Activated T-helper 2 cell treated with anti-CD3 and anti-CD28 coated beads, Interferon-gamma antibody, Interleukin-2, Interleukin-4, amounts not matched to agents 10 μg/mL and 5 μg/mL and 100 μg/mL, durations not matched to agents 14 hours and 24 hours and 36 hours (primary cell): ENCODE measurements around the gene CCAR1. TPM values are rescaled to one million over a fixed set of nuclear protein-coding genes. Genes with fewer than 3 reads are reported as not detected.
"Not testable (repeated sequence)": the region's sequence is repeated elsewhere in the genome, so short reads cannot be mapped to it uniquely, and the experiment has no call there.

Experiments used
- DNase-seq: peaks from one replicate; pipeline ENCODE4 v3.0.0; 2021; ENCODE audit warnings: low spot score
- H3K27ac Mint-ChIP-seq: one replicate; pipeline ENCODE4 v1.8.0; 2021; ENCODE audit warnings: mixed read lengths
- H3K27me3 Mint-ChIP-seq: one replicate; pipeline ENCODE4 v1.8.0; 2021; ENCODE audit warnings: low read depth, mixed read lengths
- H3K36me3 Mint-ChIP-seq: one replicate; pipeline ENCODE4 v1.8.0; 2021; ENCODE audit warnings: low read depth, mixed read lengths
- H3K4me1 Mint-ChIP-seq: one replicate; pipeline ENCODE4 v1.8.0; 2021; ENCODE audit warnings: low read depth, mixed read lengths
- H3K4me3 Mint-ChIP-seq: one replicate; pipeline ENCODE4 v1.8.0; 2021; ENCODE audit warnings: low read depth, mild to moderate bottlenecking, moderate library complexity, mixed read lengths
- H3K9me3 Mint-ChIP-seq: one replicate; pipeline ENCODE4 v1.8.0; 2021; ENCODE audit warnings: mixed read lengths
- intact Hi-C: fragments of 100-400 bp; cut with micrococcal nuclease; formaldehyde crosslinking; loops from one replicate; pipeline ENCODE4 v1.15.1; 2023
- total RNA-seq: library from RNA; stranded (reverse); gene quantifications from 2 replicates; pipeline ENCODE4 v1.2.3, GENCODE V29; 2022

The CCAR1 gene, protein sequence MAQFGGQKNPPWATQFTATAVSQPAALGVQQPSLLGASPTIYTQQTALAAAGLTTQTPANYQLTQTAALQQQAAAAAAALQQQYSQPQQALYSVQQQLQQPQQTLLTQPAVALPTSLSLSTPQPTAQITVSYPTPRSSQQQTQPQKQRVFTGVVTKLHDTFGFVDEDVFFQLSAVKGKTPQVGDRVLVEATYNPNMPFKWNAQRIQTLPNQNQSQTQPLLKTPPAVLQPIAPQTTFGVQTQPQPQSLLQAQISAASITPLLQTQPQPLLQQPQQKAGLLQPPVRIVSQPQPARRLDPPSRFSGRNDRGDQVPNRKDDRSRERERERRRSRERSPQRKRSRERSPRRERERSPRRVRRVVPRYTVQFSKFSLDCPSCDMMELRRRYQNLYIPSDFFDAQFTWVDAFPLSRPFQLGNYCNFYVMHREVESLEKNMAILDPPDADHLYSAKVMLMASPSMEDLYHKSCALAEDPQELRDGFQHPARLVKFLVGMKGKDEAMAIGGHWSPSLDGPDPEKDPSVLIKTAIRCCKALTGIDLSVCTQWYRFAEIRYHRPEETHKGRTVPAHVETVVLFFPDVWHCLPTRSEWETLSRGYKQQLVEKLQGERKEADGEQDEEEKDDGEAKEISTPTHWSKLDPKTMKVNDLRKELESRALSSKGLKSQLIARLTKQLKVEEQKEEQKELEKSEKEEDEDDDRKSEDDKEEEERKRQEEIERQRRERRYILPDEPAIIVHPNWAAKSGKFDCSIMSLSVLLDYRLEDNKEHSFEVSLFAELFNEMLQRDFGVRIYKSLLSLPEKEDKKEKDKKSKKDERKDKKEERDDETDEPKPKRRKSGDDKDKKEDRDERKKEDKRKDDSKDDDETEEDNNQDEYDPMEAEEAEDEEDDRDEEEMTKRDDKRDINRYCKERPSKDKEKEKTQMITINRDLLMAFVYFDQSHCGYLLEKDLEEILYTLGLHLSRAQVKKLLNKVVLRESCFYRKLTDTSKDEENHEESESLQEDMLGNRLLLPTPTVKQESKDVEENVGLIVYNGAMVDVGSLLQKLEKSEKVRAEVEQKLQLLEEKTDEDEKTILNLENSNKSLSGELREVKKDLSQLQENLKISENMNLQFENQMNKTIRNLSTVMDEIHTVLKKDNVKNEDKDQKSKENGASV
- 94.6 and 108 TPM in 2 replicates for total RNA-seq

- Mint-ChIP-seq H3K27ac (peak within 1 kb of the TSS; percentile 89), H3K4me1 (peaks cover 10% of the 10 kb centered on the region), H3K36me3 (peaks cover 32% of the 10 kb centered on the region), H3K9me3 (no peaks in the 10 kb centered on the region), H3K27me3 (no peaks in the 10 kb centered on the region), H3K4me3 (peak within 1 kb of the TSS; percentile 80)
- DNase-seq, result peak; percentile 95
- intact Hi-C loops, result loop anchor here (1.0 to 5.0 kb wide), 10 partner anchors 119 to 646 kb away; partner anchors contain the start of genes DDX21, DDX50, DNA2 and HERC4
These were observed at the start of gene CCAR1 for GRCh38 chr10:68720793-68721672. TSS of gene CCAR1 (plus strand) at chr10:68721239. CDS start at chr10:68722505, 1,266 bp downstream.

DNA sequence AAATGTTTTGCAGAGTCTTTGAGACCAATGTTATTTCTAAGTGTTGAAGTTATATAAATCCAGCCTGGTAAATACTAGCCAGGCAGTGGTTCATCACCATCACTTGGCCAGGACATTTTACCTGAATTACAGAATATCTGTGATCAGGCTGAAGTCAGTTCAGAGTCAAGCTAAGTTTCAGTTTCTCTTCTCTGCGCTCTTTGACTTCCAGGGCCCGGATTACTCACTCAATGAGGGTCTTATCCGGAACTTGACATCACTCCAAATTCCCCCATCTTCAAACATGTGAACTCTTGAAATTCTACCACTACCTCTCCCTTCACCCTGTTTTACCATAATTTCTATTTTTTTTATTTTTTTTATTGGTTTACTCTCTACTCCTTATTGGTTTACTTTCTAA lies 36.6 kb upstream of the CCAR1 start:
- peaks cover 3% of the 10 kb centered on the region for H3K4me1 Mint-ChIP-seq
- no peak overlapping the region for H3K4me3 Mint-ChIP-seq
- intact Hi-C loops, result no loop called here
- H3K9me3 Mint-ChIP-seq, result no peaks in the 10 kb centered on the region
- peaks cover 13% of the 10 kb centered on the region for H3K36me3 Mint-ChIP-seq
- no peak overlapping the region for H3K27ac Mint-ChIP-seq
- no peak for DNase-seq
- H3K27me3 Mint-ChIP-seq, result no peaks in the 10 kb centered on the region

DNA sequence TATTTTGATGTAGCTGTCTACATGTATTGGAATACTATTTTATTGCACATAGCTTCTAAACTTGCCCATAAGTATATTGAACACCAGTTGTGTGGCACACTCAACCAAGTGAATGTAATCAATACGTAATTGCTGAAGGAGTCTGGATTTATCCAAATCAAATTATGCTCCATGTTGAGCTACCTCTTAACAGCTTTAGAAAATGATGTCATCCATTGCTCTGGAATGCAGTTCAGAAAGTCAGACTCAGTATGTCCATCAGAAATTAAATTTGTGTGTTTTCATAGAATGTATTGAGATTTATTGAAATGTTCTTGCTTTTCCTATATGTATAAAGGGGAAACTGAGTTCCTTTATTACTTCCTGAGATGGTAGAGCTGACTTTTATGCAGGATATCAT lies 25.0 kb upstream of the CCAR1 start:
- H3K27ac Mint-ChIP-seq, result no peak overlapping the region
- no peak overlapping the region for H3K4me3 Mint-ChIP-seq
- no peaks in the 10 kb centered on the region for H3K9me3 Mint-ChIP-seq
- H3K27me3 Mint-ChIP-seq, result peaks cover 4% of the 10 kb centered on the region
- H3K4me1 Mint-ChIP-seq, result no peaks in the 10 kb centered on the region
- intact Hi-C loops, result no loop called here
- H3K36me3 Mint-ChIP-seq, result peaks cover 5% of the 10 kb centered on the region
- no peak for DNase-seq

- no peaks in the 10 kb centered on the region for H3K4me1 Mint-ChIP-seq
- no peaks in the 10 kb centered on the region for H3K9me3 Mint-ChIP-seq
- H3K4me3 Mint-ChIP-seq, result no peak overlapping the region
- peaks cover 4% of the 10 kb centered on the region for H3K27me3 Mint-ChIP-seq
- H3K36me3 Mint-ChIP-seq, result no peaks in the 10 kb centered on the region
- no peak overlapping the region for H3K27ac Mint-ChIP-seq
- DNase-seq, result no peak
- intact Hi-C loops, result no loop called here
These were observed 23.9 kb upstream of the CCAR1 start for GRCh38 chr10:68697106-68697505.

- H3K36me3 Mint-ChIP-seq, result no peaks in the 10 kb centered on the region
- H3K4me1 Mint-ChIP-seq, result no peaks in the 10 kb centered on the region
- H3K27me3 Mint-ChIP-seq, result peaks cover 4% of the 10 kb centered on the region
- DNase-seq, result no peak
- intact Hi-C loops, result no loop called here
- no peak overlapping the region for H3K4me3 Mint-ChIP-seq
- no peaks in the 10 kb centered on the region for H3K9me3 Mint-ChIP-seq
- H3K27ac Mint-ChIP-seq, result no peak overlapping the region
These were observed 20.8 kb upstream of the CCAR1 start for GRCh38 chr10:68700197-68700596.

DNA sequence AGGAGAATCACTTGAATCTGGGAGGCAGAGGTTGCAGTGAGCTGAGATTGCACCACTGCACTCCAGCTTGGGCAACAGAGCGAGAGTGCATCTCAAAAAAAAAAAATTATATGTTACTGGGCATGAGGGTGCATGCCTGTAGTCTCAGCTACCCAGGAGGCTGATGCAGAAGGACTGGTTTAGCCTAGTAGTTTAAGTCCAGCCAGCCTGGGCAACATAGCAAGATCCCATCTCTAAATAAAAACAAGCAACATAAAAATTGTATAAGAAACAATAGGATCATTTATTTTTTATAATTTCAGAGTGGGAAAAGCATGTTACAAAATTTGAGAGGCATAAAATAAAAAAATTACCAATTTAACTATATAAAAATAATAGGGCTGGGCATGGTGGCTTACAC lies 15.5 kb upstream of the CCAR1 start:
- Mint-ChIP-seq H3K27me3 (no peaks in the 10 kb centered on the region), H3K4me1 (no peaks in the 10 kb centered on the region), H3K9me3 (no peaks in the 10 kb centered on the region), H3K27ac (no peak overlapping the region), H3K36me3 (no peaks in the 10 kb centered on the region), H3K4me3 (no peak overlapping the region)
- intact Hi-C loops, result no loop called here
- no peak for DNase-seq

GRCh38 chr10:68708987-68709386 lies 12.1 kb upstream of the CCAR1 start:
- H3K27me3 Mint-ChIP-seq, DNase-seq, H3K36me3 Mint-ChIP-seq: not testable (repeated sequence)

DNA sequence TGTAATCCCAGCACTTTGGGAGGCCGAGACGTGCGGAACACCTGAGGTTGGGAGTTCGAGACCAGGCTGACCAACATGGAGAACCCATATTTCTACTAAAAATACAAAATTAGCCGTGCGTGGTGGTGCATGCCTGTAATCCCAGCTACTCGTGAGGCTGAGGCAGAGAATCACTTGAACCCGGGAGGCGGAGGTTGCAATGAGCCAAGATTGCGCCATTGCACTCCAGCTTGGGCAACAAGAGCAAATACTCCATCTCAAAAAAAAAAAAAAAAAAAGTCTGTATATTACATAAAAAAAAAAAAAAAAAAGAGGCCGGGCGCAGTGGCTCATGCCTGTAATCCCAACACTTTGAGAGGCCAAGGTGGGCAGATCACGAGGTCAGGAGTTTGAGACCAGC lies 8.0 kb upstream of the CCAR1 start:
- intact Hi-C loops, H3K36me3 Mint-ChIP-seq, H3K4me3 Mint-ChIP-seq, H3K27ac Mint-ChIP-seq, DNase-seq, H3K27me3 Mint-ChIP-seq, H3K4me1 Mint-ChIP-seq, H3K9me3 Mint-ChIP-seq: not testable (repeated sequence)

More at GRCh38 chr10:68708987-68709386, 12.1 kb upstream of the CCAR1 start:
- H3K27ac Mint-ChIP-seq, H3K9me3 Mint-ChIP-seq, intact Hi-C loops, H3K4me3 Mint-ChIP-seq, H3K4me1 Mint-ChIP-seq: not testable (repeated sequence)

DNA sequence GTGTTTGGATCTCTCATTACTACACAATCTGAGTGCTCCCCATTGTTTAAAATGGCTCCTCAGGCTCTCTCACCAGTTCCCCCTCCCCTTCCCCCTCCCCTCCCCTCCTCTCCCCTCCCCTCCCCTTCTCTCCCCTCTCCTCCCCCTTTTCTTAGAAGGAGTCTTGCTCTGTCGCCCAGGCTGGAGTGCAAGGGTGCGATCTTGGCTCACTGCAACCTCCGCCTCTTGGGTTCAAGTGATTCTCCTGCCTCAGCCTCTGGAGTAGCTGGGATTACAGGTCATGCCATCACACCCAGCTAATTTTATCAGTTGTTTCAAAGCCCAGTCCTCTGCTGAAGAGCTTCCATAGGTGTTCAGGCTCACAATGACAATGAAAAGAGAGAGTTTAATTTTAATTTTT lies 3.6 kb upstream of the CCAR1 start:
- intact Hi-C loops, result no loop called here
- H3K4me3 Mint-ChIP-seq, result no peak overlapping the region
- H3K27me3 Mint-ChIP-seq, result peaks cover 4% of the 10 kb centered on the region

GRCh38 chr10:68721673-68722335 lies 765 bp downstream of the CCAR1 start:
- H3K4me1 Mint-ChIP-seq, result peaks cover 11% of the 10 kb centered on the region
- H3K27me3 Mint-ChIP-seq, result no peaks in the 10 kb centered on the region
- no peaks in the 10 kb centered on the region for H3K9me3 Mint-ChIP-seq
- no peak for DNase-seq
- intact Hi-C loops, result loop anchor here (1.0 to 5.0 kb wide), 10 partner anchors 120 to 647 kb away; partner anchors contain the start of genes DDX21, DDX50, DNA2 and HERC4
- peak overlapping the region; percentile 89 for H3K27ac Mint-ChIP-seq
- H3K4me3 Mint-ChIP-seq, result peak overlapping the region; percentile 80
- H3K36me3 Mint-ChIP-seq, result peaks cover 37% of the 10 kb centered on the region

More for the DNA sequence above, 3.6 kb upstream of the CCAR1 start:
- no peak for DNase-seq
- Mint-ChIP-seq H3K36me3 (peaks cover 10% of the 10 kb centered on the region), H3K27ac (no peak overlapping the region), H3K9me3 (no peaks in the 10 kb centered on the region), H3K4me1 (peaks cover 5% of the 10 kb centered on the region)

DNA sequence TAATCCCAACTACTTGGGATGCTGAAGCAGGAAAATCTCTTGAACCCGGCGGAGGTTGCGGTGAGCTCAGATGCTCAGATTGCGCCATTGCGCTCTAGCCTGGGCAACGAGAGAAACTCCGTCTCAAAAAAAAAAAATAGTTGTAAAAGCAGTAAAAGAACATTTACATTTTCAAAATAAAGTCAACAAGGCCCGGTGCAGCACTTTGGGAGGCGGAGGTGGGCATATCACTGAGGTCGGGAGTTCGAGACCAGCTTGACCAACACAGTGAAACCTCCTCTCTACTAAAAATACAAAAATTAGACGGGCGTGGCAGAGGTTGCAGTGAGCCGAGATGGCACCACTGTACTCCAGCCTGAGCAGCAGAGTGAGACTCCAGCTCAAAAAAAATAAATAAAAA lies 4.0 kb downstream of the CCAR1 start:
- intact Hi-C loops, result no loop called here
- no peaks in the 10 kb centered on the region for H3K9me3 Mint-ChIP-seq
- peaks cover 56% of the 10 kb centered on the region for H3K36me3 Mint-ChIP-seq
- H3K4me3 Mint-ChIP-seq, result no peak overlapping the region
- H3K4me1 Mint-ChIP-seq, result peaks cover 12% of the 10 kb centered on the region
- no peak for DNase-seq
- no peaks in the 10 kb centered on the region for H3K27me3 Mint-ChIP-seq
- H3K27ac Mint-ChIP-seq, result no peak overlapping the region
